HepG2 (cell line): ENCODE measurements around the gene CTSA. TPM values are rescaled to one million over a fixed set of nuclear protein-coding genes. Genes with fewer than 3 reads are reported as not detected.

Experiments used
- ATF7-NPFF ChIP-seq: sonication (generic); formaldehyde crosslinking; IDR thresholded peaks from 2 replicates; pipeline ENCODE4 v1.8.1; 2023; ENCODE audit warnings: mild to moderate bottlenecking, low read depth, missing genetic modification reagents, moderate library complexity
- ATM ChIP-seq: fragments of 450-650 bp; IDR thresholded peaks from 2 replicates; pipeline ENCODE4 v1.7.1; 2017; ENCODE audit warnings: mild to moderate bottlenecking, borderline replicate concordance
- DNMT1 ChIP-seq: sonication (generic); formaldehyde crosslinking; IDR thresholded peaks from 2 replicates; pipeline ENCODE4 v1.5.1; 2020; ENCODE audit warnings: mild to moderate bottlenecking, missing genetic modification reagents
- ERF ChIP-seq: IDR thresholded peaks from 2 replicates; pipeline ENCODE4 v1.6.1; 2018; ENCODE audit warnings: missing biosample characterization, missing genetic modification reagents
- GFI1 ChIP-seq: sonication (generic); formaldehyde crosslinking; IDR thresholded peaks from 2 replicates; pipeline ENCODE4 v1.5.0; 2020; ENCODE audit warnings: missing genetic modification reagents, mild to moderate bottlenecking, borderline replicate concordance
- GPBP1L1 ChIP-seq: sonication (generic); formaldehyde crosslinking; IDR thresholded peaks from 2 replicates; pipeline ENCODE4 v1.5.0; 2020; ENCODE audit warnings: mild to moderate bottlenecking, missing genetic modification reagents
- MTF1 ChIP-seq: sonication (generic); formaldehyde crosslinking; IDR thresholded peaks from 2 replicates; pipeline ENCODE4 v1.5.0; 2020; ENCODE audit warnings: missing genetic modification reagents
- MYNN ChIP-seq: sonication (generic); formaldehyde crosslinking; IDR thresholded peaks from 2 replicates; pipeline ENCODE4 v1.4.0; 2020; ENCODE audit warnings: mild to moderate bottlenecking, low read depth, missing genetic modification reagents
- NCOA2 ChIP-seq: sonication (generic); formaldehyde crosslinking; IDR thresholded peaks from 2 replicates; pipeline ENCODE4 v1.8.0; 2022; ENCODE audit warnings: inconsistent platforms
- NFRKB ChIP-seq: fragments of 450-650 bp; IDR thresholded peaks from 2 replicates; pipeline ENCODE4 v1.6.1; 2017
- NR2C2 ChIP-seq: sonication (generic); formaldehyde crosslinking; IDR thresholded peaks from 2 replicates; pipeline ENCODE4 v1.4.0; 2020; ENCODE audit warnings: missing genetic modification reagents, mild to moderate bottlenecking, moderate library complexity, borderline replicate concordance
- PAX8 ChIP-seq: sonication (generic); formaldehyde crosslinking; IDR thresholded peaks from 2 replicates; pipeline ENCODE4 v1.8.0; 2022; ENCODE audit warnings: mild to moderate bottlenecking, missing genetic modification reagents, borderline replicate concordance
- SKI ChIP-seq: fragments of 450-650 bp; IDR thresholded peaks from one replicate; pipeline ENCODE4 v1.6.1; 2018; ENCODE audit warnings: mild to moderate bottlenecking; ENCODE audit not compliant: partially characterized antibody
- SKIL ChIP-seq: sonication (generic); formaldehyde crosslinking; IDR thresholded peaks from 2 replicates; pipeline ENCODE4 v1.8.0; 2022; ENCODE audit warnings: missing genetic modification reagents, mild to moderate bottlenecking, moderate library complexity, borderline replicate concordance
- SMYD3 ChIP-seq: sonication (generic); formaldehyde crosslinking; IDR thresholded peaks from 2 replicates; pipeline ENCODE4 v1.8.1; 2023; ENCODE audit warnings: mild to moderate bottlenecking, missing genetic modification reagents
- TFDP1 ChIP-seq: IDR thresholded peaks from 2 replicates; pipeline ENCODE4 v1.6.1; 2016; ENCODE audit warnings: missing compliant biosample characterization, missing genetic modification reagents, borderline replicate concordance
- ZBTB14 ChIP-seq: sonication (generic); formaldehyde crosslinking; IDR thresholded peaks from 2 replicates; pipeline ENCODE4 v1.4.0; 2020; ENCODE audit warnings: missing genetic modification reagents
- ZIK1 ChIP-seq: sonication (generic); formaldehyde crosslinking; IDR thresholded peaks from 2 replicates; pipeline ENCODE4 v1.5.0; 2020; ENCODE audit warnings: mild to moderate bottlenecking, low read depth, missing genetic modification reagents, borderline replicate concordance
- ZNF160 ChIP-seq: sonication (generic); formaldehyde crosslinking; IDR thresholded peaks from 2 replicates; pipeline ENCODE4 v1.8.0; 2022; ENCODE audit warnings: mild to moderate bottlenecking, inconsistent platforms, missing genetic modification reagents
- ZNF256 ChIP-seq: sonication (generic); formaldehyde crosslinking; conservative IDR thresholded peaks from 2 replicates; pipeline ENCODE4 v1.4.0; 2020; ENCODE audit warnings: missing genetic modification reagents
- ZNF264 ChIP-seq: sonication (generic); formaldehyde crosslinking; IDR thresholded peaks from 2 replicates; pipeline ENCODE4 v1.4.0; 2020; ENCODE audit warnings: missing genetic modification reagents
- ZNF383 ChIP-seq: sonication (generic); formaldehyde crosslinking; IDR thresholded peaks from 2 replicates; pipeline ENCODE4 v1.4.0; 2020; ENCODE audit warnings: missing genetic modification reagents, mild to moderate bottlenecking, borderline replicate concordance
- ZNF543 ChIP-seq: sonication (generic); formaldehyde crosslinking; IDR thresholded peaks from 2 replicates; pipeline ENCODE4 v1.4.0; 2020; ENCODE audit warnings: mild to moderate bottlenecking, missing genetic modification reagents
- ZNF576 ChIP-seq: sonication (generic); formaldehyde crosslinking; IDR thresholded peaks from 2 replicates; pipeline ENCODE4 v1.4.0; 2020; ENCODE audit warnings: mild to moderate bottlenecking, missing genetic modification reagents
- polyA plus RNA-seq, 8 experiments: library from polyadenylated mRNA; depleted of rRNA in 3 of 8; stranded (reverse) in 7 of 8; unstranded in 1 of 8; fragments of >200 nt; fragmentation: Illumina TruSeq in 4 of 8; extraction: Trizol in 4 of 8; gene quantifications; 2 replicates each; pipeline versions ENCODE4 v1.2.1 to v1.2.3, GENCODE V29; 2011 to 2016; ENCODE audit warnings: low read depth in 4 of 8, missing spikeins in 1 of 8, mixed read lengths in 1 of 8; ENCODE audit not compliant: insufficient read depth in 1 of 8
- total RNA-seq, 5 experiments: library from RNA; depleted of rRNA; stranded (reverse); fragments of >200 nt; fragmentation: Illumina TruSeq; extraction: Trizol; gene quantifications; 2 replicates each; pipeline ENCODE4 v1.2.3, GENCODE V29; 2016; ENCODE audit warnings: low read depth in 1 of 5

Gene CTSA
- total and polyA plus RNA-seq, 2 of the 13 experiments (the other 11 are each of a cell fraction or from before 2014, with no cell fraction given), result 202 to 231 TPM

GRCh38 chr20:45946149-45946970, 55.2 kb downstream of the CTSA start (continued):
- TF ChIP-seq ATF7-NPFF (CRISPR knock-in tag), result peak; percentile 80; the same call in 1 of the 2 replicates
- no peak for TF ChIP-seq SMYD3 (CRISPR knock-in tag)
- TF ChIP-seq TFDP1 (CRISPR knock-in tag), result peak; percentile 91
- peak; percentile 92; the same call in 1 of the 2 replicates for TF ChIP-seq ERF (CRISPR knock-in tag)
- no peak for TF ChIP-seq NFRKB
- no peak for TF ChIP-seq ATM
- peak; percentile 98 for TF ChIP-seq ZIK1 (CRISPR knock-in tag)
- peak; percentile 80; the same call in 1 of the 2 replicates for TF ChIP-seq ZNF160 (CRISPR knock-in tag)
- peak; percentile 55 for TF ChIP-seq ZBTB14 (CRISPR knock-in tag)
- peak; percentile 11 for TF ChIP-seq ZNF383 (CRISPR knock-in tag)
- TF ChIP-seq PAX8, result no peak
- TF ChIP-seq MYNN, result peak; percentile 93; the same call in 1 of the 2 replicates
- peak; percentile 88 for TF ChIP-seq ZNF576 (CRISPR knock-in tag)
- TF ChIP-seq NCOA2, result peak; percentile 87
- peak; percentile 17; the same call in 1 of the 2 replicates for TF ChIP-seq DNMT1 (CRISPR knock-in tag)
- peak; percentile 85 for TF ChIP-seq NR2C2 (CRISPR knock-in tag)
- TF ChIP-seq SKIL, result 0 out of 2 replicates have a peak, but pooled peaks have one; percentile 47
- TF ChIP-seq GPBP1L1 (CRISPR knock-in tag), result no peak
- TF ChIP-seq ZNF256 (CRISPR knock-in tag), result no peak
- no peak for TF ChIP-seq MTF1 (CRISPR knock-in tag)
- peak; percentile 53; the same call in 1 of the 2 replicates for TF ChIP-seq GFI1
- peak; percentile 56; the same call in 1 of the 2 replicates for TF ChIP-seq ZNF543 (CRISPR knock-in tag)
- TF ChIP-seq ZNF264 (CRISPR knock-in tag), result peak; percentile 91
- no peak for TF ChIP-seq SKI
